ENCODE measurements around the gene CDH18.

The CDH18 gene

GRCh38 chr5:19713740-19714139 is 274.3 kb downstream of the CDH18 start:
- no peak overlapping the region for H2AFZ ChIP-seq (ENCODE audit: low read depth, low read length)
- DNase-seq (no peak), ATAC-seq (ENCODE audit: insufficient read depth, low read depth) (no peak)
- TF ChIP-seq EZH2 (IDR thresholded peaks at IDR 0.05; ENCODE audit: borderline replicate concordance, low read depth, low read length, severe bottlenecking), result no peak
- no peak for TF ChIP-seq CTCF (IDR thresholded peaks at IDR 0.05; ENCODE audit: borderline replicate concordance, extremely low read depth, low read length, poor library complexity, severe bottlenecking)
- H3K79me2 ChIP-seq (ENCODE audit: insufficient read depth, low read length), result no peaks in the 10 kb centered on the region
- H3K4me3 ChIP-seq (ENCODE audit: low read depth in 1 of 2, low read length in 2 of 2), result no peak overlapping the region
- no peak overlapping the region for H3K27ac ChIP-seq (ENCODE audit: low read length)
- H3K9ac ChIP-seq (ENCODE audit: low read depth, low read length), result no peak overlapping the region
- H3K27me3 ChIP-seq (ENCODE audit: insufficient read depth, low read length, poor library complexity), result no peaks in the 10 kb centered on the region
- H3K9me3 ChIP-seq (ENCODE audit: insufficient read depth, low read length, severe bottlenecking), result no peaks in the 10 kb centered on the region
- no peaks in the 10 kb centered on the region for H3K36me3 ChIP-seq (ENCODE audit: insufficient read depth, low read length)
- H4K20me1 ChIP-seq (ENCODE audit: insufficient read depth, low read length), result no peaks in the 10 kb centered on the region
- H3K4me1 ChIP-seq (ENCODE audit: insufficient read depth, low read length), result no peaks in the 10 kb centered on the region
- H3K4me2 ChIP-seq (ENCODE audit: insufficient read depth, low read length), result no peak overlapping the region

DNA sequence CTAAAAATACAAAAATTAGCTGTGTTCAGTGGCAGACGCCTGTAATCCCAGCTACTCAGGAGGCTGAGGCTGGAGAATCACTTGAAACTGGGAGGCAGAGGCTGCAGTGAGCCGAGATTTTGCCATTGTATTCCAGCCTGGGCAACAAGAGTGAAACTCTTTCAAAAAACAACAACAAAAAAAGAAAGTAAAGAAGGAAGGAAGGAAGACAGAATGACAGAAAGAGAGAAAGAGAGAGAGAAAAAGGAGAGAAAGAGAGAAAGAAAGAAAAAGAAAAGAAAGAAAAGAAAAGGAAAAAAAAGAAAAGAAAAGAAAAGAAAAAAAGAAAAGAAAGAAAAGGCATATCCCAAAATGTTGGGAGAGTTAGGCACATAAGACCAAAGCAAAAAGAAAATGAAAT is 278.6 kb downstream of the CDH18 start:
- ATAC-seq (ENCODE audit: insufficient read depth, low read depth) (no peak), DNase-seq (no peak)
- H3K9me3 ChIP-seq (ENCODE audit: insufficient read depth, low read length, severe bottlenecking), result no peaks in the 10 kb centered on the region
- no peak overlapping the region for H3K4me2 ChIP-seq (ENCODE audit: insufficient read depth, low read length)
- no peaks in the 10 kb centered on the region for H3K79me2 ChIP-seq (ENCODE audit: insufficient read depth, low read length)
- no peak overlapping the region for H3K27ac ChIP-seq (ENCODE audit: low read length)
- H3K4me1 ChIP-seq (ENCODE audit: insufficient read depth, low read length), result no peaks in the 10 kb centered on the region
- no peaks in the 10 kb centered on the region for H3K27me3 ChIP-seq (ENCODE audit: insufficient read depth, low read length, poor library complexity)
- no peak for TF ChIP-seq CTCF (IDR thresholded peaks at IDR 0.05; ENCODE audit: borderline replicate concordance, extremely low read depth, low read length, poor library complexity, severe bottlenecking)
- no peak for TF ChIP-seq EZH2 (IDR thresholded peaks at IDR 0.05; ENCODE audit: borderline replicate concordance, low read depth, low read length, severe bottlenecking)
- no peak overlapping the region for H3K4me3 ChIP-seq (ENCODE audit: low read depth in 1 of 2, low read length in 2 of 2)
- H4K20me1 ChIP-seq (ENCODE audit: insufficient read depth, low read length), result no peaks in the 10 kb centered on the region
- no peaks in the 10 kb centered on the region for H3K36me3 ChIP-seq (ENCODE audit: insufficient read depth, low read length)
- no peak overlapping the region for H2AFZ ChIP-seq (ENCODE audit: low read depth, low read length)
- H3K9ac ChIP-seq (ENCODE audit: low read depth, low read length), result no peak overlapping the region

GRCh38 chr5:19706776-19707175 is 281.2 kb downstream of the CDH18 start:
- TF ChIP-seq EZH2 (IDR thresholded peaks at IDR 0.05; ENCODE audit: borderline replicate concordance, low read depth, low read length, severe bottlenecking) (no peak), CTCF (IDR thresholded peaks at IDR 0.05; ENCODE audit: borderline replicate concordance, extremely low read depth, low read length, poor library complexity, severe bottlenecking) (no peak)
- H3K4me2 ChIP-seq (ENCODE audit: insufficient read depth, low read length), result no peak overlapping the region
- no peaks in the 10 kb centered on the region for H3K79me2 ChIP-seq (ENCODE audit: insufficient read depth, low read length)
- no peaks in the 10 kb centered on the region for H4K20me1 ChIP-seq (ENCODE audit: insufficient read depth, low read length)
- H3K4me1 ChIP-seq (ENCODE audit: insufficient read depth, low read length), result no peaks in the 10 kb centered on the region
- no peak overlapping the region for H3K4me3 ChIP-seq (ENCODE audit: low read depth in 1 of 2, low read length in 2 of 2)
- DNase-seq (no peak), ATAC-seq (ENCODE audit: insufficient read depth, low read depth) (no peak)
- no peaks in the 10 kb centered on the region for H3K36me3 ChIP-seq (ENCODE audit: insufficient read depth, low read length)
- no peak overlapping the region for H3K27ac ChIP-seq (ENCODE audit: low read length)
- H3K27me3 ChIP-seq (ENCODE audit: insufficient read depth, low read length, poor library complexity), result no peaks in the 10 kb centered on the region
- H2AFZ ChIP-seq (ENCODE audit: low read depth, low read length), result no peak overlapping the region
- H3K9me3 ChIP-seq (ENCODE audit: insufficient read depth, low read length, severe bottlenecking), result no peaks in the 10 kb centered on the region
- H3K9ac ChIP-seq (ENCODE audit: low read depth, low read length), result no peak overlapping the region

GRCh38 chr5:19701731-19702130 is 286.3 kb downstream of the CDH18 start:
- TF ChIP-seq EZH2 (IDR thresholded peaks at IDR 0.05; ENCODE audit: borderline replicate concordance, low read depth, low read length, severe bottlenecking), result no peak
- no peak for TF ChIP-seq CTCF (IDR thresholded peaks at IDR 0.05; ENCODE audit: borderline replicate concordance, extremely low read depth, low read length, poor library complexity, severe bottlenecking)
- Histone ChIP-seq H3K36me3 (ENCODE audit: insufficient read depth, low read length) (no peaks in the 10 kb centered on the region), H3K4me1 (ENCODE audit: insufficient read depth, low read length) (no peaks in the 10 kb centered on the region), H3K9me3 (ENCODE audit: insufficient read depth, low read length, severe bottlenecking) (no peaks in the 10 kb centered on the region), H3K27me3 (ENCODE audit: insufficient read depth, low read length, poor library complexity) (no peaks in the 10 kb centered on the region), H3K27ac (ENCODE audit: low read length) (no peak overlapping the region), H3K79me2 (ENCODE audit: insufficient read depth, low read length) (no peaks in the 10 kb centered on the region), H3K4me2 (ENCODE audit: insufficient read depth, low read length) (no peak overlapping the region), H3K4me3 (ENCODE audit: low read depth in 1 of 2, low read length in 2 of 2) (no peak overlapping the region), H2AFZ (ENCODE audit: low read depth, low read length) (no peak overlapping the region), H4K20me1 (ENCODE audit: insufficient read depth, low read length) (no peaks in the 10 kb centered on the region), H3K9ac (ENCODE audit: low read depth, low read length) (no peak overlapping the region)
- DNase-seq, result no peak
- ATAC-seq (ENCODE audit: insufficient read depth, low read depth), result no peak

All from DND-41 (cell line).